ENCODE results near the gene MBLAC2.

Gene MBLAC2

GRCh38 chr5:90474235-90475107, at the start of gene MBLAC2, which contains the start of gene POLR3G:
MBLAC2 (minus strand) TSS chr5:90474771; CDS start chr5:90474292, 479 bp downstream.
POLR3G (plus strand) TSS chr5:90474864; CDS start chr5:90485568, 10,704 bp downstream.
- H3K4me1 Mint-ChIP-seq, result peaks cover 38% of the 10 kb centered on the region
- peak within 1 kb of the TSS; percentile 87 for H3K27ac Mint-ChIP-seq
- ATAC-seq, result peak; percentile 91

GRCh38 chr5:90519081-90519480, 44.5 kb upstream of the MBLAC2 start:
- Mint-ChIP-seq H3K27ac (no peak overlapping the region), H3K36me3 (ENCODE audit: low read depth) (peaks cover 37% of the 10 kb centered on the region), H3K4me1 (peaks cover 7% of the 10 kb centered on the region), H3K9me3 (no peaks in the 10 kb centered on the region), H3K27me3 (no peaks in the 10 kb centered on the region), H3K4me3 (no peak overlapping the region)
- no peak for ATAC-seq
- no peak for DNase-seq

More at GRCh38 chr5:90474235-90475107, at the start of gene MBLAC2, which contains the start of gene POLR3G:
- peaks cover 11% of the 10 kb centered on the region for H3K9me3 Mint-ChIP-seq
- peaks cover 32% of the 10 kb centered on the region for H3K36me3 Mint-ChIP-seq (ENCODE audit: low read depth)
- H3K27me3 Mint-ChIP-seq, result no peaks in the 10 kb centered on the region
- peak within 1 kb of the TSS; percentile 89 for H3K4me3 Mint-ChIP-seq
- DNase-seq, result peak; percentile 93

GRCh38 chr5:90518661-90519060, 44.1 kb upstream of the MBLAC2 start:
- ATAC-seq, result no peak
- no peak overlapping the region for H3K4me3 Mint-ChIP-seq

GRCh38 chr5:90514520-90514919, 39.9 kb upstream of the MBLAC2 start:
- Mint-ChIP-seq H3K4me3 (no peak overlapping the region), H3K4me1 (peaks cover 7% of the 10 kb centered on the region), H3K27ac (no peak overlapping the region), H3K9me3 (no peaks in the 10 kb centered on the region), H3K27me3 (no peaks in the 10 kb centered on the region), H3K36me3 (ENCODE audit: low read depth) (peaks cover 26% of the 10 kb centered on the region)
- no peak for DNase-seq
- ATAC-seq, result no peak

More at GRCh38 chr5:90518661-90519060, 44.1 kb upstream of the MBLAC2 start:
- H3K36me3 Mint-ChIP-seq (ENCODE audit: low read depth), result peaks cover 37% of the 10 kb centered on the region
- H3K4me1 Mint-ChIP-seq, result peaks cover 7% of the 10 kb centered on the region
- H3K9me3 Mint-ChIP-seq, result no peaks in the 10 kb centered on the region
- no peak overlapping the region for H3K27ac Mint-ChIP-seq
- H3K27me3 Mint-ChIP-seq, result no peaks in the 10 kb centered on the region
- no peak for DNase-seq

GRCh38 chr5:90510438-90510837, 35.9 kb upstream of the MBLAC2 start:
- no peak for DNase-seq
- ATAC-seq, result no peak
- Mint-ChIP-seq H3K27ac (no peak overlapping the region), H3K4me3 (no peak overlapping the region), H3K27me3 (no peaks in the 10 kb centered on the region), H3K4me1 (no peaks in the 10 kb centered on the region), H3K9me3 (no peaks in the 10 kb centered on the region), H3K36me3 (ENCODE audit: low read depth) (peaks cover 38% of the 10 kb centered on the region)

- no peaks in the 10 kb centered on the region for H3K4me1 Mint-ChIP-seq
- ATAC-seq, result no peak
- H3K27me3 Mint-ChIP-seq, result no peaks in the 10 kb centered on the region
- H3K4me3 Mint-ChIP-seq, result no peak overlapping the region
- no peak overlapping the region for H3K27ac Mint-ChIP-seq
- no peak for DNase-seq
- peaks cover 38% of the 10 kb centered on the region for H3K36me3 Mint-ChIP-seq (ENCODE audit: low read depth)
- H3K9me3 Mint-ChIP-seq, result no peaks in the 10 kb centered on the region
These were observed 31.6 kb upstream of the MBLAC2 start for GRCh38 chr5:90506221-90506620.

GRCh38 chr5:90504743-90505142, 30.2 kb upstream of the MBLAC2 start:
- Mint-ChIP-seq H3K4me1 (no peaks in the 10 kb centered on the region), H3K9me3 (no peaks in the 10 kb centered on the region), H3K27ac (no peak overlapping the region), H3K27me3 (no peaks in the 10 kb centered on the region), H3K4me3 (no peak overlapping the region), H3K36me3 (ENCODE audit: low read depth) (peaks cover 33% of the 10 kb centered on the region)
- DNase-seq, result no peak
- no peak for ATAC-seq

- no peak overlapping the region for H3K27ac Mint-ChIP-seq
- H3K4me3 Mint-ChIP-seq, result no peak overlapping the region
- no peak for ATAC-seq
- DNase-seq, result no peak
- H3K36me3 Mint-ChIP-seq (ENCODE audit: low read depth), result peaks cover 34% of the 10 kb centered on the region
- H3K4me1 Mint-ChIP-seq, result no peaks in the 10 kb centered on the region
- H3K27me3 Mint-ChIP-seq, result no peaks in the 10 kb centered on the region
- no peaks in the 10 kb centered on the region for H3K9me3 Mint-ChIP-seq
These were observed 29.0 kb upstream of the MBLAC2 start for GRCh38 chr5:90503596-90503995.

- Mint-ChIP-seq H3K4me1 (no peaks in the 10 kb centered on the region), H3K36me3 (ENCODE audit: low read depth) (peaks cover 42% of the 10 kb centered on the region), H3K9me3 (no peaks in the 10 kb centered on the region), H3K4me3 (no peak overlapping the region), H3K27ac (no peak overlapping the region), H3K27me3 (no peaks in the 10 kb centered on the region)
- no peak for DNase-seq
- no peak for ATAC-seq
These were observed 20.6 kb upstream of the MBLAC2 start for GRCh38 chr5:90495146-90495545.

GRCh38 chr5:90494043-90494442, 19.5 kb upstream of the MBLAC2 start:
- Mint-ChIP-seq H3K9me3 (no peaks in the 10 kb centered on the region), H3K36me3 (ENCODE audit: low read depth) (peaks cover 37% of the 10 kb centered on the region), H3K27ac (no peak overlapping the region), H3K4me1 (no peaks in the 10 kb centered on the region), H3K4me3 (no peak overlapping the region), H3K27me3 (no peaks in the 10 kb centered on the region)
- ATAC-seq (no peak), DNase-seq (no peak)

- Mint-ChIP-seq H3K27ac (no peak overlapping the region), H3K4me3 (no peak overlapping the region), H3K4me1 (no peaks in the 10 kb centered on the region), H3K36me3 (ENCODE audit: low read depth) (peaks cover 25% of the 10 kb centered on the region), H3K27me3 (no peaks in the 10 kb centered on the region), H3K9me3 (no peaks in the 10 kb centered on the region)
- ATAC-seq, result no peak
- DNase-seq, result no peak
These were observed 14.2 kb upstream of the MBLAC2 start for GRCh38 chr5:90488791-90489190.

- H3K36me3 Mint-ChIP-seq (ENCODE audit: low read depth), result peaks cover 26% of the 10 kb centered on the region
- DNase-seq, result no peak
- no peaks in the 10 kb centered on the region for H3K9me3 Mint-ChIP-seq
- no peaks in the 10 kb centered on the region for H3K27me3 Mint-ChIP-seq
- H3K27ac Mint-ChIP-seq, result no peak overlapping the region
- ATAC-seq, result no peak
- no peak overlapping the region for H3K4me3 Mint-ChIP-seq
- H3K4me1 Mint-ChIP-seq, result no peaks in the 10 kb centered on the region
These were observed 10.0 kb upstream of the MBLAC2 start for GRCh38 chr5:90484540-90484939.

- Mint-ChIP-seq H3K4me1 (no peaks in the 10 kb centered on the region), H3K9me3 (no peaks in the 10 kb centered on the region), H3K27ac (no peak overlapping the region), H3K36me3 (ENCODE audit: low read depth) (peaks cover 23% of the 10 kb centered on the region), H3K27me3 (no peaks in the 10 kb centered on the region), H3K4me3 (no peak overlapping the region)
- no peak for ATAC-seq
- DNase-seq, result no peak
These were observed 8.6 kb upstream of the MBLAC2 start for GRCh38 chr5:90483206-90483605.

GRCh38 chr5:90480699-90481098, 6.1 kb upstream of the MBLAC2 start:
- H3K27ac Mint-ChIP-seq, result no peak overlapping the region
- no peak for DNase-seq
- H3K4me1 Mint-ChIP-seq, result peaks cover 13% of the 10 kb centered on the region
- no peaks in the 10 kb centered on the region for H3K27me3 Mint-ChIP-seq
- peaks cover 25% of the 10 kb centered on the region for H3K36me3 Mint-ChIP-seq (ENCODE audit: low read depth)
- H3K9me3 Mint-ChIP-seq, result no peaks in the 10 kb centered on the region
- H3K4me3 Mint-ChIP-seq, result no peak overlapping the region
- ATAC-seq, result no peak

GRCh38 chr5:90479611-90480385, 5.2 kb upstream of the MBLAC2 start:
- Mint-ChIP-seq H3K27ac (no peak overlapping the region), H3K36me3 (ENCODE audit: low read depth) (peaks cover 21% of the 10 kb centered on the region), H3K4me3 (no peak overlapping the region), H3K4me1 (peaks cover 20% of the 10 kb centered on the region), H3K27me3 (no peaks in the 10 kb centered on the region), H3K9me3 (no peaks in the 10 kb centered on the region)
- ATAC-seq (no peak), DNase-seq (no peak)
